Measurements from ENCODE around the gene FCGR3A. TPM values are rescaled to one million over a fixed set of nuclear protein-coding genes. Genes with fewer than 3 reads are reported as not detected.

FCGR3A gene
- total RNA-seq, 1 donor from 2014 or later = 4.0 TPM

DNA sequence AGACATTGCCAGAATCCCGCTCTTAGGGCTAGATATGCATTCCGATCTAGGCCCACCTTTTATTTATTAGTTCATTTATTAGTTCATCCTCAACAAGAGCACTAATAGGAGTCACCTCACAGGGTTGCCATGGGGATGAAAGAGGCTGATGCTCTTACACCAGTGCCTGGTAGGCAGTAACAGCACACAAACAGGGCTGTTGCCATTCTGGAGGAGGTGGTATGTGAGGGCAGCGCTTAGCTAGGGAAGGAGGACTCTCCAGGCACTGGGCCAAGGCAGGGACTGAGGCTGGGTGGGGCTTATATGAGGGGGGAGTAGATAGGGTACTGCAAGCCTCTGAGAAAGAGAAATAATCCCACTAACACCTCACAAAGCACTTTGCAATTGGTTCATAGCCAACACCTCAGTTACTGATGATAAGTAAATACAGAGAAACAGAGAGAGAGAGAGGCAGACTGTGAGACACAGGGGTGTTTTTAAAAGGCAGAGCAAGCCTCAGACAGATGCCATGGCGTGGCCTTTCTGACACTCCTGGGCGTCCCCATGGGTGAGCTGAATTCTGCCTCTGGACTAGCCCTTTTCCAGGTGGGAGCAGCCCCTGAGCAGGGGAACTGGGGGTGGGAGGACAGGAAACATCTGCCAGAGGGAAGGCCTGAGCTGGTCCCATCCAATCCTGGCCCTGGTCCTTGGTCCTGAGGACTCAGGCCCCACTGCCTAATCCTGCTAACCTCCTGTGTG lies 38.4 kb downstream of the FCGR3A start:
- peaks cover 35% of the 10 kb centered on the region for H3K4me1 Mint-ChIP-seq (ENCODE audit: unreplicated experiment)

DNA sequence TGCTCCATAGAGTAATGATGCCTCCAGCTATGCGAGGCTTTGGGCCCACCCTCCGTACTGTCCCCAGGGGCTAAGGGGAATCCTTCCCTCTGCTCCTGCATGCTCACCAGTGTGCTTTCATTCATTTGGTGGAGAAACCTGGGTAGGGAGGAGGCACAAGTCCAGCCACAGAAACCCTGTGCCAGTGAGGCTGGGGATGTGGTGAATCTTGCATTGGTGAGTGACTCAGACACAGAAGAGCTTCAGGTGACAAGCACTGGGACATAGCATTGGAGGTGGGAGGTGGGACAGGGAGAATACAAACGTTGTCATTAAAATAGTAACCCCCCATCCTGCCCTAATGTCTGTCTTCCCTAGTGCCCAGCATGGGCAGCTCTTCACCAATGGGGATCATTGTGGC lies 39.1 kb downstream of the FCGR3A start:
- TF ChIP-seq, protein P1, sequence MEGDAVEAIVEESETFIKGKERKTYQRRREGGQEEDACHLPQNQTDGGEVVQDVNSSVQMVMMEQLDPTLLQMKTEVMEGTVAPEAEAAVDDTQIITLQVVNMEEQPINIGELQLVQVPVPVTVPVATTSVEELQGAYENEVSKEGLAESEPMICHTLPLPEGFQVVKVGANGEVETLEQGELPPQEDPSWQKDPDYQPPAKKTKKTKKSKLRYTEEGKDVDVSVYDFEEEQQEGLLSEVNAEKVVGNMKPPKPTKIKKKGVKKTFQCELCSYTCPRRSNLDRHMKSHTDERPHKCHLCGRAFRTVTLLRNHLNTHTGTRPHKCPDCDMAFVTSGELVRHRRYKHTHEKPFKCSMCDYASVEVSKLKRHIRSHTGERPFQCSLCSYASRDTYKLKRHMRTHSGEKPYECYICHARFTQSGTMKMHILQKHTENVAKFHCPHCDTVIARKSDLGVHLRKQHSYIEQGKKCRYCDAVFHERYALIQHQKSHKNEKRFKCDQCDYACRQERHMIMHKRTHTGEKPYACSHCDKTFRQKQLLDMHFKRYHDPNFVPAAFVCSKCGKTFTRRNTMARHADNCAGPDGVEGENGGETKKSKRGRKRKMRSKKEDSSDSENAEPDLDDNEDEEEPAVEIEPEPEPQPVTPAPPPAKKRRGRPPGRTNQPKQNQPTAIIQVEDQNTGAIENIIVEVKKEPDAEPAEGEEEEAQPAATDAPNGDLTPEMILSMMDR (IDR thresholded peaks at IDR 0.05; ENCODE audit: unreplicated experiment) = no peak
- H3K4me3 Mint-ChIP-seq (ENCODE audit: unreplicated experiment) = no peak overlapping the region
- DNase-seq (ENCODE audit: low spot score) = no peak
- peaks cover 5% of the 10 kb centered on the region for H3K27me3 Mint-ChIP-seq (ENCODE audit: unreplicated experiment)
- H3K27ac Mint-ChIP-seq (ENCODE audit: unreplicated experiment) = no peak overlapping the region
- no peaks in the 10 kb centered on the region for H3K9me3 Mint-ChIP-seq (ENCODE audit: unreplicated experiment)
- no peaks in the 10 kb centered on the region for H3K36me3 Mint-ChIP-seq (ENCODE audit: low read depth, unreplicated experiment)
- peaks cover 40% of the 10 kb centered on the region for H3K4me1 Mint-ChIP-seq (ENCODE audit: unreplicated experiment)

More for the DNA sequence above, 38.4 kb downstream of the FCGR3A start:
- TF ChIP-seq, protein P1 (IDR thresholded peaks at IDR 0.05; ENCODE audit: unreplicated experiment) = no peak
- Mint-ChIP-seq H3K9me3 (ENCODE audit: unreplicated experiment) (no peaks in the 10 kb centered on the region), H3K27me3 (ENCODE audit: unreplicated experiment) (peaks cover 5% of the 10 kb centered on the region), H3K4me3 (ENCODE audit: unreplicated experiment) (no peak overlapping the region), H3K27ac (ENCODE audit: unreplicated experiment) (no peak overlapping the region), H3K36me3 (ENCODE audit: low read depth, unreplicated experiment) (no peaks in the 10 kb centered on the region)
- DNase-seq (ENCODE audit: low spot score) = no peak

DNA sequence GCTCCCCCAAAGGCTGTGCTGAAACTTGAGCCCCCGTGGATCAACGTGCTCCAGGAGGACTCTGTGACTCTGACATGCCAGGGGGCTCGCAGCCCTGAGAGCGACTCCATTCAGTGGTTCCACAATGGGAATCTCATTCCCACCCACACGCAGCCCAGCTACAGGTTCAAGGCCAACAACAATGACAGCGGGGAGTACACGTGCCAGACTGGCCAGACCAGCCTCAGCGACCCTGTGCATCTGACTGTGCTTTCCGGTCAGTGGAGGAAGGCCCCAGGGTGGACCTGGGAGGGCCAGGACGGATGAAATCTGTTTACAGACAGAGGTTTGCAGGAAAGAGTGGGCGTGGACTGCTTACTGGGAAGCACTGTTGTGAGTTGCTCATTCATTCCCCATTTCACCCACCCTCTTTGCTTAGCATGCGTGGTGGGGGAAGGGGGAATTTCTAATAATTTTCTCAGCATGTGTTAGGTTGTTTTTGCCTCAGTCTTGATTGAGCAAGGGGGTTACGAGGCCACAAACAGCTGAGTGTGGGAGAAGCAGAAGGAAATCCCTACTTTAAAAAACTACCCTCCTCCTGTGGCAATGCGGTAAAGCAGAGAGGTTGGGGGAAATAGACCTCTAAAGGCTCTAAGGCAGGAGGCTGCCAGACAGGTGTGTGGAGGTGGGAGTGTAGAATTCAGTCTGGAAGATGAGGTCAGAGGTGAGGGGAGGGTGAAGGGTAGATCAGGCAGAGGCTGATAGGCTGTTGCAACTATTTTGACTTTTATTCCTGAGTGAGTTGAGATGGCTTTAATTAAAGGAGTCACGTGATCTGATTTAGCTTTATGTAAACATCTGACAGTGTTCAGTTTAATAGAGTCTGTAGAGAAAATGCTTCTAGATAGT lies 43.0 kb downstream of the FCGR3A start:
- no peaks in the 10 kb centered on the region for H3K9me3 Mint-ChIP-seq (ENCODE audit: unreplicated experiment)
- TF ChIP-seq, protein P1 (IDR thresholded peaks at IDR 0.05; ENCODE audit: unreplicated experiment) = no peak
- H3K4me1 Mint-ChIP-seq (ENCODE audit: unreplicated experiment) = peaks cover 24% of the 10 kb centered on the region
- peaks cover 3% of the 10 kb centered on the region for H3K27me3 Mint-ChIP-seq (ENCODE audit: unreplicated experiment)
- no peak for DNase-seq (ENCODE audit: low spot score)
- no peak overlapping the region for H3K4me3 Mint-ChIP-seq (ENCODE audit: unreplicated experiment)
- H3K27ac Mint-ChIP-seq (ENCODE audit: unreplicated experiment) = no peak overlapping the region
- no peaks in the 10 kb centered on the region for H3K36me3 Mint-ChIP-seq (ENCODE audit: low read depth, unreplicated experiment)

GRCh38 chr1:161505686-161506085 lies 43.9 kb downstream of the FCGR3A start:
- Mint-ChIP-seq H3K27me3 (ENCODE audit: unreplicated experiment) (no peaks in the 10 kb centered on the region), H3K4me3 (ENCODE audit: unreplicated experiment) (no peak overlapping the region), H3K9me3 (ENCODE audit: unreplicated experiment) (no peaks in the 10 kb centered on the region), H3K4me1 (ENCODE audit: unreplicated experiment) (peaks cover 23% of the 10 kb centered on the region), H3K27ac (ENCODE audit: unreplicated experiment) (no peak overlapping the region), H3K36me3 (ENCODE audit: low read depth, unreplicated experiment) (no peaks in the 10 kb centered on the region)
- TF ChIP-seq, protein P1 (IDR thresholded peaks at IDR 0.05; ENCODE audit: unreplicated experiment) = no peak
- no peak for DNase-seq (ENCODE audit: low spot score)

GRCh38 chr1:161503394-161503748 lies 46.2 kb downstream of the FCGR3A start:
- Mint-ChIP-seq H3K27me3 (ENCODE audit: unreplicated experiment) (no peaks in the 10 kb centered on the region), H3K4me3 (ENCODE audit: unreplicated experiment) (no peak overlapping the region), H3K9me3 (ENCODE audit: unreplicated experiment) (no peaks in the 10 kb centered on the region), H3K27ac (ENCODE audit: unreplicated experiment) (no peak overlapping the region), H3K36me3 (ENCODE audit: low read depth, unreplicated experiment) (no peaks in the 10 kb centered on the region), H3K4me1 (ENCODE audit: unreplicated experiment) (peaks cover 40% of the 10 kb centered on the region)
- DNase-seq (ENCODE audit: low spot score) = no peak
- TF ChIP-seq, protein P1 (IDR thresholded peaks at IDR 0.05; ENCODE audit: unreplicated experiment) = no peak

All from endothelial cell (in vitro differentiated cells).